A673 (cell line): ENCODE data around the gene PHF24.

Experiments
- CTCF ChIP-seq: fragments of 300-800, 200-600 bp; sonication (generic); conservative IDR thresholded peaks from 2 replicates; pipeline ENCODE4 v1.5.1; 2017; ENCODE audit warnings: low read depth, mild to moderate bottlenecking, antibody characterized with exemption, low read length, moderate library complexity, mixed read lengths
- EZH2 ChIP-seq: fragments of 200-600 bp; sonication (generic); IDR thresholded peaks from 2 replicates; pipeline ENCODE4 v1.6.1; 2017; ENCODE audit warnings: borderline replicate concordance, low read depth, mild to moderate bottlenecking, mixed read lengths, antibody characterized with exemption, low read length; ENCODE audit not compliant: poor library complexity, severe bottlenecking

- no peak for TF ChIP-seq CTCF
- no peak for TF ChIP-seq EZH2
These were observed 70.3 kb downstream of the PHF24 start for GRCh38 chr9:35028341-35028740.
